ENCODE data around the gene ZDHHC8. TPM values are rescaled to one million over a fixed set of nuclear protein-coding genes. Genes with fewer than 3 reads are reported as not detected.

Gene ZDHHC8
- total RNA-seq, 1 donor from 2014 or later: 35.5 TPM

GRCh38 chr22:20179455-20180244 is 48.0 kb downstream of the ZDHHC8 start:
- DNase-seq (ENCODE audit: low spot score in 2 of 2): no peak
- H3K4me3 ChIP-seq: no peak overlapping the region
- intact Hi-C loops (cut with DNase I): no loop called here
- H3K27me3 ChIP-seq: no peaks in the 10 kb centered on the region
- no peaks in the 10 kb centered on the region for H3K4me1 ChIP-seq
- no peaks in the 10 kb centered on the region for H3K9me3 ChIP-seq
- H3K27ac ChIP-seq: no peak overlapping the region
- TF ChIP-seq CTCF (IDR thresholded peaks at IDR 0.05): no peak
- no peaks in the 10 kb centered on the region for H3K36me3 ChIP-seq

- H3K27ac ChIP-seq: no peak overlapping the region
- intact Hi-C loops (cut with DNase I): no loop called here
- H3K9me3 ChIP-seq: no peaks in the 10 kb centered on the region
- no peak overlapping the region for H3K4me3 ChIP-seq
- TF ChIP-seq CTCF (IDR thresholded peaks at IDR 0.05): peak in 1 of 3 experiments; percentile 6
- no peaks in the 10 kb centered on the region for H3K4me1 ChIP-seq
- no peaks in the 10 kb centered on the region for H3K36me3 ChIP-seq
- no peak for DNase-seq (ENCODE audit: low spot score in 2 of 2)
- no peaks in the 10 kb centered on the region for H3K27me3 ChIP-seq
These were observed 48.6 kb downstream of the ZDHHC8 start for GRCh38 chr22:20180245-20180630.

GRCh38 chr22:20180640-20181039 is 49.0 kb downstream of the ZDHHC8 start:
- DNase-seq (ENCODE audit: low spot score in 2 of 2): no peak
- Histone ChIP-seq H3K36me3 (no peaks in the 10 kb centered on the region), H3K4me1 (no peaks in the 10 kb centered on the region), H3K9me3 (no peaks in the 10 kb centered on the region), H3K4me3 (no peak overlapping the region), H3K27me3 (no peaks in the 10 kb centered on the region), H3K27ac (no peak overlapping the region)
- intact Hi-C loops (cut with DNase I): no loop called here
- TF ChIP-seq CTCF (IDR thresholded peaks at IDR 0.05): no peak

GRCh38 chr22:20181194-20181883 is 49.7 kb downstream of the ZDHHC8 start:
- Histone ChIP-seq H3K27ac (no peak overlapping the region), H3K9me3 (no peaks in the 10 kb centered on the region), H3K4me1 (no peaks in the 10 kb centered on the region), H3K4me3 (no peak overlapping the region), H3K27me3 (no peaks in the 10 kb centered on the region), H3K36me3 (no peaks in the 10 kb centered on the region)
- TF ChIP-seq CTCF (IDR thresholded peaks at IDR 0.05): no peak
- DNase-seq (ENCODE audit: low spot score in 2 of 2): no peak
- intact Hi-C loops (cut with DNase I): no loop called here

- H3K27me3 ChIP-seq: no peaks in the 10 kb centered on the region
- DNase-seq (ENCODE audit: low spot score in 2 of 2): no peak
- H3K4me3 ChIP-seq: no peak overlapping the region
- intact Hi-C loops (cut with DNase I): no loop called here
- no peaks in the 10 kb centered on the region for H3K9me3 ChIP-seq
- TF ChIP-seq CTCF (IDR thresholded peaks at IDR 0.05): no peak
- H3K4me1 ChIP-seq: no peaks in the 10 kb centered on the region
- H3K36me3 ChIP-seq: no peaks in the 10 kb centered on the region
- H3K27ac ChIP-seq: no peak overlapping the region
These were observed 50.3 kb downstream of the ZDHHC8 start for GRCh38 chr22:20181884-20182236.
